T-helper 1 cell (primary cell): ENCODE results near the gene EPHA1.

ENCODE experiments used
- DNase-seq, 5 donors: peaks; one replicate each; pipeline ENCODE4 v3.0.0-alpha.2; 2012 to 2020
- total RNA-seq, 4 donors: gene quantifications; one replicate each; lab custom pipeline; 2026; lab: John Stamatoyannopoulos, UW

Gene EPHA1
- 13.2 to 30.9 (median 23.3) reads per million in 4 donors for total RNA-seq

DNA sequence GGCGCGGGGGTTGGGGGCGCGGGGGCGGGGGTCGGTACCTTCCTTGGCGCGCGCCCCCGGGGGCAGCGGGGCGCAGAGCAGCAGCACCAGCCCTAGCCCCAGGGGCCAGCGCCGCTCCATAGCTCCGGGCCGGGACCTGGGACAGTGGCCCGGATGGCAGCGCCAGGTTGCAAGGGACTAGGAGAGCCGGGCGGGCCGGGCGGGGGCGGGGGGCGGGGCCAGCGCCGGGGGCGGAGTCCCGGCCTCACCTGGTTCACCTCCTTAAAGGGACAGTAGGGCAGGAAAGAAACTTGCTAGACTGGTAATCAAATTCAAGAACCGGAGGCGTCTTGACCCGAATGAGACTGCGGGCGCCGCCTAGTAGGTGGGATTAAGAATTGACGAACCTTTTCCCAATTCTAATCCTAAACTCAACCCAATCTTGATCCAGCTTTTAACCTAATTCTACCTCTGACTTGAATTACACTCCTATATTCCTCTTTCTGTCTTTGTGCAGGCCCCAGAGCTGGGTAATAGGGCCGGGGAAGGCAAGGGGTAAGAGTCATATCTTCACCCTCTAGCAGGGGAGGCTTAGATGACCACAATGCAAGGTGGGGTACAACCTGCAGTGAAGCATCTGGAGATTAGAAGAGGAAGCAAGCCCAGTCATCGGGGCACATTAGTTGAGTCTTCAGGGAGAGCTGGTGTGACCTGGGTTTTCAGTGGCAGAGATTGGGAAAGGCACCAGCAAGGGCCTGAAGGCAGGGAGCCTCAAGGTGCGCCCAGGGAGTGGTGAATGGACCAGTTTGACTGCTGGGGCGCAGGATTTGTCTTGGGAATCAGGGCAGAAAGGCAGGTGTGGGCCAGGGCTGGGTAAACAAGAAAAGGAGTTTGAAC lies at the start of gene EPHA1:
TSS of gene EPHA1 (minus strand) at position 171 of the 876 bp plus-strand sequence. CDS start at position 120, 51 bp downstream.
- DNase-seq = peak in 3 of 5 donors; percentile 46 to 48 (median 47)

GRCh38 chr7:143458263-143458662 lies 49.6 kb upstream of the EPHA1 start:
- DNase-seq = no peak

DNA sequence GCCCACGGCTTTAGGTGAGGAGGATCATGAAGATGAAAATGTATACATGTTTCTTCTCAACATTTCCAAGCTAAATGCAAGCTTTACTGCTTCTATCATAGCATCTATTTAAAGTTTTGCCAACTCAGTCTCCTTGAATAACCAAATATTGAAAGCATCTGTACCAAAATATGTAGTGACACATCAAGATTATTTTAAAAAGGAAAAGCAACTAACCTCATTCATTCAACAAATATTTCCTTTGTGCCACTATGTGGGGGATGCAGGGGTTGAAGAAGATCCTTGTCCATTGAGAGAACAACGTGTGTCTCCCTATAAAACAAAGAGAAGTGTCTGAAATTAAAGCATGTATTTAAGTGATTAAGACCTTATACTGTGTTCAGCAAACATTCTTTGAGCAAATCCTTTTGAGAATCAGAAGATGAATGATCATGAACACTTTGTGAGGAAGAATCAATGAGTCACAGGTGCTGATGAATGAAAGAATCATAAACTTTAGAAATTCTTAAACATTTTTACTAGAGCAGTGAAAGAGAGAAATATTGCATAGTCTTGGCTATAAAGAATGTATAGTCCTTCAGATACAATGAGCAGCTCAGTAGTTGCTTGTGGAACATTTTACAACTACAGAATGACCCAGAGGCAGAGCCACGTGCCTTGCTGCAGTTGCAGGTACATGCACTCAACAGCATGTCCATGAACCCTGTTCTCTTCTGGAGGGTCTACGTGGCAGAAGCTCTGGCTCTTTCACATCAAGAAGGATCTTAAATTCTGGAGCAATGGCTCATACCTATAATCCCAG lies 48.5 kb upstream of the EPHA1 start:
- DNase-seq = no peak

GRCh38 chr7:143455942-143456341 lies 47.3 kb upstream of the EPHA1 start:
- no peak for DNase-seq

DNA sequence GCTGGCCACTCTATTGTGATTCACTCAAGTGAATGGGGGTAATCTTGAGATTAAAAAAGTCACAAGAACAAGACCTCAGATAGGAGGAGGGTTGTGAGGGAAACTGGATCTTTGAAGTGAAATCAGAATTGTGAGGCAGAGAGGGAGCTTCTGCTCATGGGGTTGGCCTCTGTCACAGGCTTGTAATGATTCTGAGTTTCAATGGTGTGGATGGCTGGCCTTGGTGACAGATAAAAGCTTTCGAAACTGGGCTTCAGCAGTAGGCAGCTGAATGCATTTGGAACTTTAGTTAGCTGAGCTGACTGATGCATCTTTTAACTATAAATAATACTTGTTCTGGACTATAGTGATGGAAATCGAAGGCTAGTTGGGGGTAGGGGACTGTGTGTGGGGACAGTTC lies 46.8 kb upstream of the EPHA1 start:
- no peak for DNase-seq

GRCh38 chr7:143454091-143454680 lies 45.5 kb upstream of the EPHA1 start:
- no peak for DNase-seq

DNA sequence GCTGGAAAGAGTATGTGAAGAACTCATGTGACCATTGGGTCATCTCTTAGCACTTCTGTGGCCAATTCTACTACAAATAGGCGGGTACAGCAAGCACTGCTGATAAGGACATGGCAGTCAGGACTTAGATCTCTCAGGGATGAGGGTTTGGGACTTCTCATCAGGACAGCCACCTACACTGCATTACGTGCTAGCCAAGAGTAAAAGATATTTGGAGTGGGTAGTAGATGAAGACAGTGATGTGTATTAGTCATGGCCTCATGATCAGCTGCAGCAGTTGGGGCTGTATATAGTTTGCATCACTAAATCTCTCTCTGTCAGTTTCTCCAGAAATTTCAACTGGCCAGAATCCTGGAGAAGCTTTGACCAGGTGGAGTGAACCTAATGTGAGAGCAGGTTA lies 43.8 kb upstream of the EPHA1 start:
- DNase-seq = no peak

DNA sequence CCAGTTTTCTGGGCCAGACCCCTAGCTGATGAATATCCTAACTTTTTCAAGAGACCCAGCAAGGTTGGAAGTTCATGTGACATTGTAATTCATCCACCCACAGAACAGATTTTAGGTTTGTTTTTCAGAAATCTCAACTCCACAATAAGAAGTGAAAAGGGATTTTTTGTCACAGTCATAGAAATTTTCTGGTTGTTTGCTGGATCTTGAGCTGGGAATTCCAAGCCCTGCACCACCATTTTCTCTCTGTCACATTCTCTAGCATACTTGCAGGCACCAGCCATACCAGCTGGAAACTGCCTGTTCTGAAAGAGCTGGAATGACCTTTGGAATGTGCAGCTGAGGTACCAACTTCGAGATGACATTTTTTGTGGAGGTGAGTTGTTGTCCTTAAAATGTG lies 43.1 kb upstream of the EPHA1 start:
- no peak for DNase-seq

DNA sequence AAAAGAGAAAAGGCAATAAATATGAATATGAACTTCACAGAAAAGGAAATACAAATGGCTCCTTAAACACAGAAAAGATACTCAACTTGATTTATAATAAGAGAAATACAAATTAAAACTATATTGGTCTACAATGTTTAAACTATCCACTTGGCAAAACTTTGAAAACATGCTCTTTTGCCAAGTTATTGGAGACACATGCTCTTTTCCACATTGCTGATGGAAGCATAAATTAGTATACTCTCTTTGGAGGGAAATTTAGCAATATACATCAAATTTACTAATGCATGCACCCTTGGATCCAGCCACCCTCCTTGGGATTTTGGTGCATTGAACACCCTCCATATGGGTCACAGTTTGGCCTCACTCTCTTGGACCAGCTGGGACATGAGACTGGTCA lies 42.5 kb upstream of the EPHA1 start:
- no peak for DNase-seq

DNA sequence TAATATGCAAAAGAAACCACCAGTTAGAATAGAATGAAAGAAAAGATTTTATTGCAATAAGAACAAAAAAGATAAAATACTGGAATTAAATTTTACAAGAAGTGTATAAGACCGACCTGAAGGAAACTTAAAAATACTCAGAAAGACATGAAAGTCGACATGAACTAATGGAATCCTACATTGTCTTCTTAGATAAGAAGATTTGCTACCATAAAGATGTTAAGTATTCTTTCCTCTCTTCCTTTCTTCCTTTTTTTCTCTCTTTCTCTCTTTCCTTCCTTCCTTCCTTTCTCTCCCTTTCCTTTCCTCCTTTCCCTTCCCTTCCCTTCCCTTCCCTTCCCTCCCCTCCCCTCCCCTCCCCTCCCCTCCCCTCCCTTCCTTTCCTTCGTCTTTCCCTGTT lies 41.1 kb upstream of the EPHA1 start:
- no peak for DNase-seq

DNA sequence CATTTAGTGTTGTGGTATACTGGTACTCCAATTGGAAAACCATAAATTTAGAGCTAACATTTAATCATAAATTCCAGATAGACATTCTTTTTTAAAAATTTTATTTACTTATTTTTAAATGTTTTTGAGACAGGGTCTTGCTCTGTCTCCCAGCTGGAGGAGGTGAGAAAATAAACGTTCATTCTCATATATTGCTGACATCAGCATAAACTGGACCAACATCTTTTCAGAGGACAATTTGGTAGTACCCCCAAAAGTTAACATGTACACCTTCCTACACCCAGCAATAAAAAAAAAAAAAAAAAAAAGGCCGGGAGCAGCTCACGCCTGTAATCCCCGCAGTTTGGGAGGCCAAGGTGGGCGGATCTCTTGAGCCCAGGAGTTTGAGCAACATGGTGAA lies 39.8 kb upstream of the EPHA1 start:
- no peak for DNase-seq

DNA sequence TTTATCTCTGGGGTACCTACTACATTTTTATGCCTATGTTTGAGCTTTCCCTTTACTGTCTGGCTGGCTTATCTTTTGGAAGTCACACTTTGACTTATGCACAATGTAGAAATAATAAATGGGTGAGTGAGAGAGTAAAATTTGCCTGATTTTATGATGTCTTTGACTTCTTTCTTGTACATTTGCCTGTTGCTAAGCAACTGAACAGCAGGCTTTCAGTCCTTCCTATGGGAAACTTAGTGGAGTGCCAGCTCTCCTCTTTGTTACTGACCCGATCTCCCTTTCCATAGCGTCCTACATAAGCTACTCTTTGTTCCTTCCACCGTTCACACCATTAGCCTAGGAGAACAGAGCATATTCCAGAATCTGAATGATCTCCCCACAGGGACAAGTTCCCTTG lies 38.8 kb upstream of the EPHA1 start:
- no peak for DNase-seq

GRCh38 chr7:143444785-143445184 lies 36.1 kb upstream of the EPHA1 start:
- no peak for DNase-seq

DNA sequence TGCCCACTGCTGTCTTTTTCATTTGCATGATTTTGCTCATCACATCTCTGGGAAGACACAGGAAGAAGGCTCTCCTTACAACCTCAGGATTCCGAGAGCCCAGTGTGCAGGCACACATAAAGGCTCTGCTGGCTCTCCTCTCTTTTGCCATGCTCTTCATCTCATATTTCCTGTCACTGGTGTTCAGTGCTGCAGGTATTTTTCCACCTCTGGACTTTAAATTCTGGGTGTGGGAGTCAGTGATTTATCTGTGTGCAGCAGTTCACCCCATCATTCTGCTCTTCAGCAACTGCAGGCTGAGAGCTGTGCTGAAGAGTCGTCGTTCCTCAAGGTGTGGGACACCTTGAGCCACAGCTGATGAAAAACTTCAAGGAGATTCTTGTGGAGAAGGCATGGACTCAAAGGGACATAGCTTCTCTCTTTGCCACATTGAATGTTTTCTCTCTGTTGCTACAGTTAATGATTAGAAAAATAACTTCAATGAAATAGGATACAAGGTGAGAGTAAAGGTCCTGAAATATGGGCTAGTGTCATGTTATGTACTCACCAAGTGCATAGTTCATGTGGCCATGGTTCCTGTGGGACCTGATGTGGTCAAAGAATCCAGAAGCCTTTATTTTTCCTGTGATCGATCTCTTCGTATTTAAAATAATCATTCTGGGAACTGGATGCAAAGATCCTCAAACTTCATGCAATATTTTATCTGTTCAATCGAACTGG lies 35.6 kb upstream of the EPHA1 start:
- DNase-seq = no peak

DNA sequence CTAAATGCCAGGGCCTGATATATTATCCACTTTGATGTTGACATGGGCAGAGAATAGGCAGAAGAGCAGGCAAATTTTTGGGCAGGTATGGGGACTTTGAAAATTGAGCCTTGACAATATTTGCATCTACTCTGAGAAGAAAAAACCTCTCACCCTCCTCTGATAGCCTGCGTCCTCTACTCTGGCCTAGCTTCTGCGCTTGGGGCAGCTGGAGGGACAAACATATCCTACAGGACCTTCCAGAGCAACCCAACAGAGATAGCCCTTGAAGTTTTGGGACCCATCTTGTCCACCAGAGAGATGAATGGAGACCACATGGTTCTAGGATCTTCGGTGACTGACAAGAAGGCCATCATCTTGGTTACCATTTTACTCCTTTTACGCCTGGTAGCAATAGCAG lies 34.5 kb upstream of the EPHA1 start, which contains the start of gene TAS2R60:
TSS of gene TAS2R60 (plus strand) at position 301 of the 400 bp plus-strand sequence. CDS start at position 301, 0 bp downstream.
- no peak for DNase-seq

- no peak for DNase-seq
Observed at GRCh38 chr7:143439866-143440265, 31.2 kb upstream of the EPHA1 start.

GRCh38 chr7:143437578-143437977 lies 28.9 kb upstream of the EPHA1 start:
- DNase-seq = peak in 1 of 5 donors; percentile 30

DNA sequence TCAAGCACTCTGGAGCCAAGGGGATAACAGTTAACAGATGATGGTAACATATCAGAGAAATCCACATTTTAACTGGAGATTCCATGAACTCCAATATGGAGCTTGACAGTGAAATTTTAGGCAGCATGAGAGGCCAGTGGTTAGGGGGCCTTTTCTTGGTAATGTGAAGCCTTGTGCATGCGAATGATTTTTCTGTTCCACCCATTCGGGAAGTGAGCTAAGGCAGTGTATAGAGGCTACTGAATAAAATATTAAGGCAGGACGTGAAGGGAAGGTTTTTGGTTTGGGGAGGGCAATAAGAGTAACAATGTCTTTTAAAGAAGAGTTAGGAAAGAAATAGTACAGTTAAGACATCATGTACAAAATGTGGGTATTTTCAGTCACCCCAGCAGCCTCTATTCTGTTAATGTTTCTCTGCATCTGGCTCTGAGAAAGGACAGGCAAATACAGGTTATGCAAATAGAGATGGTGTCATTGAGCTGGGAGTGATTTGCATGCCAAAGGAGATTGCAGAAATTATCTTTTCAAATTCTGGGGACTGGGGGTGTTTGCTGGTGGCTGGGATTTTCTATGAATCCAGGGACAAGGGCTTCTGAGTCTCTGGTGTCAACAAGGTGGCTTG lies 27.8 kb upstream of the EPHA1 start:
- no peak for DNase-seq

DNA sequence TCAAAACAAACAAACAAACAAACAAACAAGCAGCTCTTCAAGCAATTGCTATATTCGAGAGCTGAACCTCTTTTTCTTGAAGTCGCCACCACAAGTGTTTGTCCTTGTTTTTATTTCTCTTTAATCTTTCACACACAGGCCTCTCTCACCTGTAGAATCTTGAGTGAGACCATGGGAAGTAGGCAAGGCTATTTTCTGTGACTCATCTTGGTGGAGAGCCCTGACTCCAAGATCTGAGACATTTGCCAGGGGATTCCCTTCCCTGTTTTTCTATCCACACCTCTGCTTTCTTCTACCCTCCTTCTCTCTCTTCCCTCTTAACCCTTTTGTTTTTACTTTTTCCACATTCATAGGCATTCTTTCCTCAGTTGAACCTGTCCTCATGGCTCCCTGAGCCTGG lies 26.6 kb upstream of the EPHA1 start:
- no peak for DNase-seq

DNA sequence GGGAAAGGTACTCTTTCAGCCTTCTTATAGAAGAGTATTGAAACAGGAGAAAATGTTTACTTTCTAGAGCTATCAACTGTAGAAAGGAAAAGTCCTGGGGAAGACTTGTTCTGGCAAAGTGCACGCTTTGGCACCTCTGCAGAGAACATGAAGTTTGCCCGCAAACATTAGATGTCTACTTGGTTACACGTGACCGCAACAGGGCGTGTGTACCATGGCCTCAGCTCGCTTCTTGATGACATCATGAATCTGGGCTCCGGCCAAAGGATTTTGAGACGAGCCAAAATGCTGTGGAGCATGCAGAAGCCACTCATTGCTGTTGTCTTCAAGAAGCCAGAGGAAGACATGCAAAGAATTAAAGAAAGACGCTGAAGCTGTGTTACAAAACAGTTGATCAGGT lies 26.0 kb upstream of the EPHA1 start:
- DNase-seq = no peak

DNA sequence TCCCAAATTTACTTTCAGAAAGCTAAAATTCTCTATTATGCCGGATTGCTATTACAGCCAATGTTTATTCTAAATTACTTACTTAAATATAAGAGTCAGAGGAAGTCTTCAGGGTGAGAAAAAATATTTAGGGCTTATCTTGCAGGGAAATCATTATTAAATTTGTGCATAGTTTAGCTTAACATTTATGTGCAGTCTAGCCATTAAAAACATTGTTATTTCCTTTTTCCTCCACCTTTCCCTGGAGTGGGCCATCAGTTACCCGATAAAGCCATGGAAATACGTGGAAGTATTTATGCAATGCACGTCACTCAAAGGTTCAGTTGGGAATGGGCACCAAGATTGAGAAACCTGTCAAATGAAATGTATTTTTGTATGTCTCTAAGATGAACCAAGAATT lies 25.1 kb upstream of the EPHA1 start:
- DNase-seq = no peak

- DNase-seq = no peak
Observed at GRCh38 chr7:143431109-143431508, 22.5 kb upstream of the EPHA1 start.
